Measurements from ENCODE around the gene MORN1.

The MORN1 gene

DNA sequence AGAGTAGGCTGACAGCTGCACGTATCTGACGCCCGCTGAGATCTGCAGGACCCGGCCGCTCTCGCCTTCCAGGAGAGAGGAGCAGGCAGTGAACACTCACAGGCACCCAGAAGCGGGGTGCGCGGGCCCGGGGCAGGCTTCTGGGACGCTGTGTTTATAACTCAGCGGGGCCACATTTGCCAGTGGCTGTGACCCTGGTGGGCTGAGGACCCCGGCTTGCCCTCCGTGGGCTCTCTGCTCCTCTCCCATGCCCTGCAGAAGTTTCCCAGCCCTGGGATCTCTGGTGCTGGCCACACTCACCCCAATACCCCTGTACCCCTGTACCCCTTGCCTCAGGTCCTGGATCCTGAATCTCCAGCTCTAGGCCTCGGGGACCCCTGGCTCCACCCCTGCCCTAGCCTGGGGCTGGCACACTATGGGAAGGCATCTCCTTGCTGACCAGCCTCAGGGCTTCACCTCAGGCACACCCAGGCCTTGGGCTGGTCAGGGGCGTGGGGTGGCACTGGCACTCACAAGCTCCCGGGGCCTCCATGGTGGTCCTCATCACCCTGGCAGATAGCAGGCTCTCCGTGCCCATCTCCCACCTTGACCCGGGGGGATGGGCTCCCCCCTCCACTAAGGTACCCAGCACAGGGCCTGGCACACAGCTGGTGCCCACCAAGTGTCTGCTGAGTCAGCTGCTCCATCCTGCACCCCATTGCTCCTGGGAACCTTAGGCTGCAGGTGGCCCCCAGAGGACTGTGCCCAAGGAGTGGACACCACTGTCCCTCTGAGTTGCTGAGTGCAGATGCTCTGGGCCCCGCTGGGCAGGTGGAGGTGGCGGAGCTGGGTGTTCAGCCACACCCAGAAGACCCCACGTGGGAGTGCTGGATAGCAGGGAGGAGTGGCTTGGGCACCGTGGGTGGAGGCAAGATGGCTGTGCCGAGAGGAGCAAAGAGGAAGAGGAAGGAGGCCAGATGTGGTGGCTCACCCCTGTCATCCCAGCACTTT lies 32.4 kb downstream of the MORN1 start:
- DNase-seq (ENCODE audit: low read depth, low spot score) = no peak
- H3K36me3 ChIP-seq (ENCODE audit: insufficient read depth, low read length) = no peaks in the 10 kb centered on the region
- 0 out of 2 replicates have a peak, but pooled peaks cover 2% of the 10 kb centered on the region for H3K9me3 ChIP-seq (ENCODE audit: low read depth, low read length)
- H3K9ac ChIP-seq (ENCODE audit: insufficient read length) = no peak overlapping the region
- H3K27ac ChIP-seq = no peak overlapping the region
- TF ChIP-seq FOXP2 (optimal IDR thresholded peaks at IDR 0.05; ENCODE audit: control extremely low read depth, extremely low read length, insufficient read depth) (no peak), POLR2AphosphoS5 (IDR thresholded peaks at IDR 0.05; ENCODE audit: borderline replicate concordance, low read depth, low read length) (no peak), EZH2 (IDR thresholded peaks at IDR 0.05) (no peak)
- no peak overlapping the region for H3K4me3 ChIP-seq

DNA sequence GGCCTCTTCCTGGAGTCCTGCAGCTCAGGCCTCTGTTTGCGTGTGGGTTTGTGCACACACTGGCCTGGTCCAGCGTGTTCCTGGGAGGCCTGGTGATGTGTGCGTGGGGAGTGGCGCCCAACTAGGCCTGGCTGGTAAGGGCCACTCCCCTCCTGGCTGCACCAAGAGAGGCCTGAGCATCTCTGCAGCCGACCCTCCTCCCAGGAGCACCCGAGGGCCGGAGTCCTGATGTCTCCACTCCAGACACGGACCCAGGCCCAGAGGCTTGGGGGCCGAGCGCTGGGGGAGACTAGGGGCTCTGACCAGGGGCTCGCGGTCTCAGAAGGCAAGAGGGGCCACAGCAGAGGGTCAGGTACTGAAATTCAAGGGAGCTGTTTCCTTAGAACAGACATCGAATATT lies 33.3 kb downstream of the MORN1 start:
- Histone ChIP-seq H3K9me3 (ENCODE audit: low read depth, low read length) (no peaks in the 10 kb centered on the region), H3K27ac (no peak overlapping the region), H3K36me3 (ENCODE audit: insufficient read depth, low read length) (no peaks in the 10 kb centered on the region), H3K9ac (ENCODE audit: insufficient read length) (no peak overlapping the region), H3K4me3 (no peak overlapping the region)
- no peak for TF ChIP-seq FOXP2 (optimal IDR thresholded peaks at IDR 0.05; ENCODE audit: control extremely low read depth, extremely low read length, insufficient read depth)
- no peak for TF ChIP-seq POLR2AphosphoS5 (IDR thresholded peaks at IDR 0.05; ENCODE audit: borderline replicate concordance, low read depth, low read length)
- TF ChIP-seq EZH2 (IDR thresholded peaks at IDR 0.05) = no peak
- DNase-seq (ENCODE audit: low read depth, low spot score) = no peak

DNA sequence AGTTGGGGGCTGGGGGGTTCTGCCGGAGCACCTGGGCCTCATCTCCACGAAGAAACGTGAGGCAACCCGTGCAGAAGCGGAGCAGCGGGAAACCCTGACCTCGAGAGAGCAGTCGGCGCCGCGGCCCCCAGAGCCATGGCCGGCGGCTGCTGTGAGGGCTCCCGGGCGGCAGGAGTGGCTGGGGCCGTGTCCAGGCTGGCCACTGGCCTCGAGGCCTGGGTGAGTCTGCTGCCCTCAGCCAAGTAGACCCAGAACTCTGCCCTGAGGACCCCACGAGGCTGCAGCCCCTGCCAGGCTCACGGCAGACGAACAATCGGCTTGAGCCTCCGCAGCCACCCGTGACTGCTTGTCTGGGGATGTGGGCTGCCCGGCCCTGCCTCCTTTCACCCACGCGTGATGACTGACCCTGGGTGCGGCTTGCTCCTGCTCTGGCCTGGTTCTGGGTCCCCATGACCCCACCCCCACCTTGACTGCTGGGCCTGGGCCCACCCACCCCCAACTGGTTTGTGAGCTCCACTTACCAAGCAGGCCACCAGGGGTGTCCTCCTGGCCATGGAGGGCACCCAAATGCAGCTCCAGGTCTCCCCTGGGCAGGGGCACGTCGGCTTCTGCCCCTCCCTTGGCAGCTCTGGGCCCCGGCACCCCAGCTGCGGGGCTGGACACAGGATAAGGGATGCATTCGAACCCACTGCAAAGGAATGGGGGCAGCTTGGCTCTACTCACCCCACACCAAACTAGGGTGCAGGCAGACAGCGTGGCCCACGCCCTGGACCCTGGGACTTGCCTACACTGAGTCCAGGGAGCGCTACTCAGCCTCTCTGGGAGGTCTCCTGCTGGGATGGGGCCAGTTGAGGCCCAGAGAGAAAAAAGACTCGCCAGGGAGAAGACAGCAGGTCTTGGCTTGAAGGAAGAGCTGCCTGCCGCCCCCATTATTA lies 34.2 kb downstream of the MORN1 start:
- Histone ChIP-seq H3K27ac (no peak overlapping the region), H3K36me3 (ENCODE audit: insufficient read depth, low read length) (no peaks in the 10 kb centered on the region), H3K4me3 (no peak overlapping the region), H3K9ac (ENCODE audit: insufficient read length) (no peak overlapping the region), H3K9me3 (ENCODE audit: low read depth, low read length) (no peaks in the 10 kb centered on the region)
- TF ChIP-seq POLR2AphosphoS5 (IDR thresholded peaks at IDR 0.05; ENCODE audit: borderline replicate concordance, low read depth, low read length) (no peak), EZH2 (IDR thresholded peaks at IDR 0.05) (no peak), FOXP2 (optimal IDR thresholded peaks at IDR 0.05; ENCODE audit: control extremely low read depth, extremely low read length, insufficient read depth) (no peak)
- DNase-seq (ENCODE audit: low read depth, low spot score) = no peak

DNA sequence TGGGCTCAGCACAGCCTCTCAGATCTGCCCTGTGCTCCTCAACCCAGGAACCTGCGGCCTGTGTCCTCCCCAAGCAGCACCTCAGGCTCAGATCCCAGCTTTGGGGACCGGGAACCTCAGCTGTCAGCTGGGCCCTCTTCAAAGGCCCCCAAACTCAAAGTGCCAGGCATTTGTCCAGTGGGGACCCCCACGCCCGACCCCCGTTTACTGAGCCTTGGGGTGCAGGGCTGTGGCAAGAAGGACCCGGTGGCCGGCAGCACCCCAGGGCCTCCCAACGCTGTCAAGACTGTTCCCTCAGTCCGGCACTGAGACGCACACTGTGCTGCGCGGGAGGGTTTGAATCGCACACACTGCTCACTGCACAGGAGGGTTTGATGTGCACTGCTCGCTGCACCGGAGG lies 35.0 kb downstream of the MORN1 start:
- H3K27ac ChIP-seq = no peak overlapping the region
- no peak for DNase-seq (ENCODE audit: low read depth, low spot score)
- no peaks in the 10 kb centered on the region for H3K36me3 ChIP-seq (ENCODE audit: insufficient read depth, low read length)
- no peak for TF ChIP-seq FOXP2 (optimal IDR thresholded peaks at IDR 0.05; ENCODE audit: control extremely low read depth, extremely low read length, insufficient read depth)
- TF ChIP-seq EZH2 (IDR thresholded peaks at IDR 0.05) = no peak
- no peak for TF ChIP-seq POLR2AphosphoS5 (IDR thresholded peaks at IDR 0.05; ENCODE audit: borderline replicate concordance, low read depth, low read length)
- no peak overlapping the region for H3K4me3 ChIP-seq
- H3K9me3 ChIP-seq (ENCODE audit: low read depth, low read length) = no peaks in the 10 kb centered on the region
- no peak overlapping the region for H3K9ac ChIP-seq (ENCODE audit: insufficient read length)

DNA sequence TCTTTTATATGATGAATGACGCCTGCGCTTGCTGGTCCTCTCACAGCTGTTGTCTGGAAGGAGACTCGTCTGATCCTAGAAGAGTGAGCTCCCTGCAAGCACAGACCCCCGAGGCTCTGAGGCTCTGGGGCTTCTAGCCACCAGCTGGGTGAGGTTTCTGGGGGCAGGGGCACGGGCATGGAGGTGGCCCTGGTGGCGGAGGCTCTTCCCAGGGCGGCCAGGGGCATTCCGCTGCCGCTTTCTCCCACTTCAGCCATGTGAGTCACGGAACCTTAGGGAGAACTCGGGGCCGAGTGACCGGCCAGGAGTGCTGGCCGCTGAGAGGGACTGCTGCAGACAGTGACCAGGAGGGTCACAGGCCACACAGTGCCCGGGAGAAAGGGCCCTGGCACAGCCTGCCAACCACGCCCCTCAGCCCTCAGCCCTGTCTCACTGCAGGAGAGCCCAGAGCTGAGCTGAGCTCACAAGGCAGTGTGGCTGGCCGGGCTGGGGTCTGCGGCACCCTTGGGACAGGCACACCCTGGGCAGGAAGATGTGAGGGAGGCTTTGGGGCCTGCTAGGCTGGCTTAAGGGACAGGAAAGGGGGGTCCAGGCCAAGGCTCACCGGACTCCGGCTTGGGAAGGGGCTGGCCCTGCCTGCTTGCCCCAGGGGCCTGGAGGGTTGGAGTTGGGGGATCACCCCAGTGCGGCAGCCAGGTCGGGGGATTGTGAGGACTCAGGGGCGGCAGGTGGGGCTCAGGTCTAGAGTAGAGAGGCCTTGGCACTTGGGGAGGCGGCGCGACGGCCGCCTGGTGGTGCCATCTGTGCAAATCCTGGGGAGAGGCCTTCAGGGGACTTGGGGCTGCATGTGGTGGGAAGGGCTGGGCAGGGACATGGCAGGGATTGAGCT lies 35.7 kb downstream of the MORN1 start:
- no peaks in the 10 kb centered on the region for H3K36me3 ChIP-seq (ENCODE audit: insufficient read depth, low read length)
- no peak overlapping the region for H3K4me3 ChIP-seq
- DNase-seq (ENCODE audit: low read depth, low spot score) = no peak
- H3K9me3 ChIP-seq (ENCODE audit: low read depth, low read length) = no peaks in the 10 kb centered on the region
- H3K27ac ChIP-seq = no peak overlapping the region
- TF ChIP-seq EZH2 (IDR thresholded peaks at IDR 0.05) = no peak
- TF ChIP-seq FOXP2 (optimal IDR thresholded peaks at IDR 0.05; ENCODE audit: control extremely low read depth, extremely low read length, insufficient read depth) = no peak
- no peak for TF ChIP-seq POLR2AphosphoS5 (IDR thresholded peaks at IDR 0.05; ENCODE audit: borderline replicate concordance, low read depth, low read length)
- H3K9ac ChIP-seq (ENCODE audit: insufficient read length) = no peak overlapping the region

DNA sequence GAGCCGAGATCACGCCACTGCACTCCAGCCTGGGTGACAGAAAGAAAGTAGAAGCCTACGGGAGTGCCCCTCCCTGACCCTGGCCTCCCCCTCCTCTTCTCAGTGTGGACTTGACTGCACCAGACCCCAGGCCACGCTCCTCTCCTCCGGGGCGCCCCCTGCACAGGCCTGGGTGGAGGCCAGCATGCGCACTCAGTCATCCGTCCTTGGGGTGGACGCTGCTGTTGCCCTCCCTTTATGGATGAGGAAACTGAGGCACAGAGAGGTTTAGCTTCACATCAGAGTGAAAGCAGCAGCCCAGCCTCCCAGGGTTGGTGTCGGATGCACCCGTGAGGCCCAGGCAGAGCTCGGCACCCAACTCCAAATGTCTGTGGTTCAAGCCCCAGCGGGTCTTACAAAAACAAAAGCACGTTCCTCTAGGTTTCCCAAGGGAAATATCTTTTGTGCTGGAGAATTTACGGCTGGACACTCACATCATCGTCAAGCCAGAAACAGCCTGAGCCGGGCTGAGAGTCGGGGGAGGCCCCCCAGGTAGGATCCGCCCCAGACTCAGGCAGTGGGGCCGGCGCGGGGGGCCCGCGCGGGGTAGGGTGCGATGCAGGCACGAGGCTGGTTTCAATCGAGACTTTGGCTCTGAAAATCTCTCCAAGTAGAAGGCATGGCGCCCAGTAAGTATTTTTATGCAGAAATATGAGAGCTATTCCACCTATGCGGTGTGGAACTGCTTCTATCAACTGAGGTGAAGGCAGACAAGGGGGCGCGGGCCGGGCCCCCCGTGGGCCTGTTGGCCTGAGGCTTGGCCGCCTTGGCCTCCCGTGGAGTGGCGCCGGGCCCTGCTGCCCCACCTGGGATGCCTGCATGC lies 36.6 kb downstream of the MORN1 start:
- no peak overlapping the region for H3K4me3 ChIP-seq
- DNase-seq (ENCODE audit: low read depth, low spot score) = no peak
- TF ChIP-seq FOXP2 (optimal IDR thresholded peaks at IDR 0.05; ENCODE audit: control extremely low read depth, extremely low read length, insufficient read depth) = no peak
- TF ChIP-seq POLR2AphosphoS5 (IDR thresholded peaks at IDR 0.05; ENCODE audit: borderline replicate concordance, low read depth, low read length) = no peak
- TF ChIP-seq EZH2 (IDR thresholded peaks at IDR 0.05) = no peak
- no peak overlapping the region for H3K27ac ChIP-seq
- no peaks in the 10 kb centered on the region for H3K9me3 ChIP-seq (ENCODE audit: low read depth, low read length)
- H3K9ac ChIP-seq (ENCODE audit: insufficient read length) = no peak overlapping the region
- H3K36me3 ChIP-seq (ENCODE audit: insufficient read depth, low read length) = no peaks in the 10 kb centered on the region

All from SK-N-MC (cell line).